T-cell (primary cell): ENCODE measurements around the gene SIRT4. TPM values are rescaled to one million over a fixed set of nuclear protein-coding genes. Genes with fewer than 3 reads are reported as not detected.

Experiments
- ATAC-seq, 4 experiments: fragments of 200-7000 bp in 3 of 4; fragments of 150-1000 bp in 1 of 4; cut with Tn5 transposase; replicated peaks in 1 of 4; 1 replicate in 3 of 4; 2 replicates in 1 of 4; pipeline ENCODE4 v1.10.0; 2021; ENCODE audit warnings: moderate library complexity in 3 of 4, mild to moderate bottlenecking in 2 of 4, moderate number of reproducible peaks in 1 of 4
- CTCF ChIA-PET, 2 donors: fragments of 300-600 bp; sonication (Branson Sonifier 250); formaldehyde crosslinking; loops; one replicate each; lab custom pipeline; 2022; ENCODE audit warnings: antibody characterized with exemption in 2 of 2; lab: Charles Lee
- POLR2A ChIA-PET, 2 donors: fragments of 300-600 bp; sonication (Branson Sonifier 250); formaldehyde crosslinking; loops; one replicate each; lab custom pipeline; 2022; ENCODE audit warnings: antibody characterized with exemption in 2 of 2; lab: Charles Lee
- DNase-seq, 35 experiments: peaks; one replicate each; pipeline versions ENCODE4 v3.0.0 to v3.0.0-alpha.2; 2013 to 2023
- H3K27ac ChIP-seq: one replicate; pipeline ENCODE4 v1.5.1; 2013; ENCODE audit warnings: low read length
- H3K27me3 ChIP-seq, 2 experiments: replicated peaks in 1 of 2; 1 replicate in 1 of 2; 2 replicates in 1 of 2; pipeline versions ENCODE4 v1.6.1 to v1.7.0; 2013; ENCODE audit warnings: low read length in 1 of 2, mixed read lengths in 1 of 2; ENCODE audit not compliant: control insufficient read depth in 2 of 2, insufficient read depth in 2 of 2; ENCODE audit errors: extremely low read depth in 1 of 2
- H3K36me3 ChIP-seq, 2 donors: 1 replicate in 1 of 2; 2 replicates in 1 of 2; pipeline versions ENCODE4 v1.6.1 to v1.7.0; 2013; ENCODE audit warnings: low read length in 1 of 2; ENCODE audit not compliant: control insufficient read depth in 2 of 2, insufficient read depth in 1 of 2; ENCODE audit errors: extremely low read depth in 1 of 2
- H3K4me1 ChIP-seq, 2 experiments: 1 replicate in 1 of 2; 2 replicates in 1 of 2; pipeline versions ENCODE4 v1.6.1 to v1.7.0; 2013; ENCODE audit warnings: low read length in 2 of 2, mixed read lengths in 1 of 2; ENCODE audit not compliant: insufficient read depth in 2 of 2, control insufficient read depth in 1 of 2; ENCODE audit errors: extremely low read depth in 1 of 2
- H3K4me3 ChIP-seq, 2 donors: 1 replicate in 1 of 2; 2 replicates in 1 of 2; pipeline versions ENCODE4 v1.5.1 to v1.7.0; 2013; ENCODE audit warnings: mild to moderate bottlenecking in 2 of 2, low read length in 1 of 2, moderate library complexity in 1 of 2; ENCODE audit not compliant: control insufficient read depth in 1 of 2; ENCODE audit errors: extremely low read depth in 1 of 2
- H3K9me3 ChIP-seq: 2 replicates; pipeline ENCODE4 v1.7.0; 2013
- H3K27ac Mint-ChIP-seq, 2 donors: one replicate each; pipeline ENCODE4 v1.8.0; 2020 to 2021; ENCODE audit warnings: mild to moderate bottlenecking in 2 of 2, mixed read lengths in 2 of 2
- H3K27me3 Mint-ChIP-seq, 2 donors: one replicate each; pipeline ENCODE4 v1.8.0; 2021 to 2022; ENCODE audit warnings: mixed read lengths in 2 of 2
- H3K36me3 Mint-ChIP-seq: one replicate; pipeline ENCODE4 v1.8.0; 2021; ENCODE audit warnings: mixed read lengths
- H3K4me1 Mint-ChIP-seq, 3 donors: one replicate each; pipeline ENCODE4 v1.8.0; 2020 to 2022; ENCODE audit warnings: mixed read lengths in 3 of 3, mild to moderate bottlenecking in 1 of 3
- H3K4me3 Mint-ChIP-seq, 3 donors: one replicate each; pipeline ENCODE4 v1.8.0; 2020 to 2022; ENCODE audit warnings: mild to moderate bottlenecking in 3 of 3, mixed read lengths in 3 of 3, moderate library complexity in 3 of 3
- H3K9me3 Mint-ChIP-seq, 3 donors: one replicate each; pipeline ENCODE4 v1.8.0; 2020 to 2022; ENCODE audit warnings: mixed read lengths in 3 of 3
- WGBS: methylation state at CpG from one replicate; pipeline ENCODE4 v1.1.5; 2013; ENCODE audit warnings: missing lambda C conversion rate; ENCODE audit not compliant: insufficient coverage; 5-methylcytosine and 5-hydroxymethylcytosine counted together
- total RNA-seq, 35 experiments: library from RNA in 6 of 35; stranded (reverse) in 6 of 35; fragments of 120-200 nt in 1 of 35; gene quantifications; one replicate each; pipeline versions ENCODE4 v1.2.1 to v1.2.4 and lab custom pipeline; 2013 to 2026

The SIRT4 gene
- total RNA-seq, 5 donors from 2014 or later (not counting 1 experiment from before 2014, with no cell fraction given) = 0.73 to 5.7 (median 4.1) TPM

DNA sequence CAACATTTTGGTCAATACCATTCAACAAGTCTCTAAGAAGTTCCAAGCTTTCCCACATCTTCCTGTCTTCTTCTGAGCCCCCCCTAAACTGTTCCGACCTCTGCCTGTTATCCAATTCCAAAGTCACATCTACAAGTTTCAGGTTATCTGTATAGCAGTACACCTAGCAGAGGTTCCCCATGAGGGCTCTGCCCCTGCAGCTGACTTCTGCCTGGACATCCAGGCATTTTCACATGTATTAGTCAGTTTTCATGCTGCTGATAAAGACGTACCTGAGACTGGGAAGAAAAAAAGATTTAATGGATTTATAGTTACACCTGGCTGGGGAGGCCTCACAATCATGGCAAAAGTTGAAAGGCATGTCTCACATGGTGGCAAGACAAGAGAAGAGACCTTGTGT, 35.6 kb downstream of the SIRT4 start:
- H3K9me3 Mint-ChIP-seq = peaks cover 11 to 18% (median 13%) of the 10 kb centered on the region in 3 donors
- Histone ChIP-seq H3K27ac (no peak overlapping the region), H3K4me1 (no peaks in the 10 kb centered on the region), H3K36me3 (no peaks in the 10 kb centered on the region), H3K4me3 (no peak overlapping the region), H3K27me3 (peaks cover 0 to 21% of the 10 kb centered on the region in 2 experiments), H3K9me3 (no peaks in the 10 kb centered on the region)
- no peaks in the 10 kb centered on the region for H3K4me1 Mint-ChIP-seq
- ChIA-PET POLR2A (no interaction called here), CTCF (interaction anchor here (0.5 to 0.6 kb wide), 2 partner anchors 11 to 1741 kb away, joined by 3 read pairs; partner anchors contain the start of gene MLXIP (in 1 of the 2))
- no peak overlapping the region for H3K4me3 Mint-ChIP-seq
- ATAC-seq = no peak
- H3K27ac Mint-ChIP-seq = no peak overlapping the region
- H3K27me3 Mint-ChIP-seq = peaks cover 4 to 8% of the 10 kb centered on the region in 2 donors
- DNase-seq = no peak
- peaks cover 7% of the 10 kb centered on the region for H3K36me3 Mint-ChIP-seq
- WGBS = 90% methylated on average over 1 of the region's 2 CpGs

DNA sequence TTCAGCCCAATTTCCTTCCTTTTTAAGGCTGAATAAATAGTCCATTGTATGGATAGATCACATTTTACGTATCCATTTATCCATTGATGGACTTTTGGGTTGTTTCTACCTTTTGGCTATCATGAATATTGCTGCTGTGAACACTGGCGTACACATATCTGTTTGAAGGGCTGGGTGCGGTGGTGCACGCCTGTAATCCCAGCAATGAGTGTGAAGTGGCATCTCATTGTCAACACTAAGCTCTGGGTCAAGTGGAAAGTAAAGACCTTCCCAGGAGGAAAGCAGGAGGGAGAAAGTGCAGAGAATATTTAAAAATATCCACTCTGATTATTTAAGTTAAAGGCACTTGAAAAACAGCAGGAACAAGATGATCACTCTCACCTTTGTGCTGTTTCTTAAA, 37.1 kb downstream of the SIRT4 start:
- Histone ChIP-seq H3K4me3 (no peak overlapping the region), H3K27me3 (peaks cover 0 to 24% of the 10 kb centered on the region in 2 experiments), H3K36me3 (no peaks in the 10 kb centered on the region), H3K4me1 (no peaks in the 10 kb centered on the region), H3K9me3 (no peaks in the 10 kb centered on the region), H3K27ac (no peak overlapping the region)
- POLR2A ChIA-PET = no interaction called here
- CTCF ChIA-PET = no interaction called here
- ATAC-seq (no peak), DNase-seq (no peak)
- WGBS = no CpG with 5 or more reads among the region's 4 CpGs
- peaks cover 4 to 8% of the 10 kb centered on the region in 2 donors for H3K27me3 Mint-ChIP-seq
- H3K9me3 Mint-ChIP-seq = peaks cover 11 to 18% (median 13%) of the 10 kb centered on the region in 3 donors
- H3K36me3 Mint-ChIP-seq = peaks cover 7% of the 10 kb centered on the region
- H3K4me1 Mint-ChIP-seq = no peaks in the 10 kb centered on the region
- no peak overlapping the region for H3K4me3 Mint-ChIP-seq
- H3K27ac Mint-ChIP-seq = no peak overlapping the region

DNA sequence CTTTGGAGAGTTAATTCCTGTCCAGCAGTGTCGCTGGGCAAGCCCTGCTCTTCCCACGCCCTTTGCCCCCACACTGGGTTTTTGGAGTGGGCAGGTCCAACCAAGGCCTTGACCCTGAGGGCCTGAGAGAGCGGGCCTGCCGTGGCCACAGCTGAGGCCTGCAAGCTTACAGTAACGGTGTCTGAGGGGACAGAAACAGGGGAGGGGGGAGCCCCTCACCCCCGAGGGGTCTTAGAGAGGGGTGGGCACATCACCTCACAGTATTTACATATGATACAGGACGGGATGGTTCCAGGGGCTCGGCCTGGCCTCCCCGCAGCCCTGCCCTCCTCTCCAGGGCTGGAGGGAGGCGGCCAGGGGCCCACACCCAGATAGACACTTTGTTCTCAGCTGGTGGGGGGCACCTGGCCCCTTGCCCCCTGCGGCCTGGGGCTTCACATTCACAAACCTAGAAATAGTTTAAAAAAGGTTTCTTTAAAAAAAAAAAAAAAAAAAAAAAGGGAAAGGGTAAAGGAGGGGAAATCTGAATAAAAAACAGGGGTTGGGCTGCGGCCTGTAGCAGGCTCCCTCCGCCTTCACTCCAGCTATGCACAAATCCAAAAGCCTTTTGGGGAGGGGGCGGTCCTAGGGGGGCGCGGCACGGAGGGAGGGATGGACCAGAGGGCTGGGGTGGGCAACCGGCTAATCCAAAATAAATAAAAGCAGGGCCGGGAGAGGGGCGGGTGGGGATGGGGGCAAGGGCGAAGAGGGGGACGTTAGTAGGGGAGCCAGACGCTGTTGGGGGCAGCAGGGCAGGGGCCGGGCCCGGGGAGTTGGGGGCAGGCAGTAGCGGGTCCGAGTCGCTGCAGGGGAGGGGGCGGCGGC, 40.3 kb downstream of the SIRT4 start:
- H3K27ac ChIP-seq = no peak overlapping the region
- no peaks in the 10 kb centered on the region for H3K9me3 ChIP-seq
- H3K27me3 Mint-ChIP-seq = peaks cover 7 to 11% of the 10 kb centered on the region in 2 donors
- H3K4me3 Mint-ChIP-seq = no peak overlapping the region
- DNase-seq (no peak), ATAC-seq (no peak)
- 81% methylated on average over 11 of the region's 30 CpGs for WGBS
- peaks cover 0 to 26% of the 10 kb centered on the region in 2 experiments for H3K27me3 ChIP-seq
- H3K36me3 Mint-ChIP-seq = peaks cover 7% of the 10 kb centered on the region
- no peaks in the 10 kb centered on the region for H3K4me1 ChIP-seq
- no peak overlapping the region for H3K4me3 ChIP-seq
- ChIA-PET CTCF (interaction anchor here in 1 of 2 donors (0.7 to 1.0 kb wide), 2 partner anchors 23 to 182 kb away, joined by 3 to 4 read pairs; no protein-coding TSS in a partner anchor), POLR2A (no interaction called here)
- H3K36me3 ChIP-seq = no peaks in the 10 kb centered on the region
- no peaks in the 10 kb centered on the region for H3K4me1 Mint-ChIP-seq
- peaks cover 7 to 12% (median 10%) of the 10 kb centered on the region in 3 donors for H3K9me3 Mint-ChIP-seq
- no peak overlapping the region for H3K27ac Mint-ChIP-seq

DNA sequence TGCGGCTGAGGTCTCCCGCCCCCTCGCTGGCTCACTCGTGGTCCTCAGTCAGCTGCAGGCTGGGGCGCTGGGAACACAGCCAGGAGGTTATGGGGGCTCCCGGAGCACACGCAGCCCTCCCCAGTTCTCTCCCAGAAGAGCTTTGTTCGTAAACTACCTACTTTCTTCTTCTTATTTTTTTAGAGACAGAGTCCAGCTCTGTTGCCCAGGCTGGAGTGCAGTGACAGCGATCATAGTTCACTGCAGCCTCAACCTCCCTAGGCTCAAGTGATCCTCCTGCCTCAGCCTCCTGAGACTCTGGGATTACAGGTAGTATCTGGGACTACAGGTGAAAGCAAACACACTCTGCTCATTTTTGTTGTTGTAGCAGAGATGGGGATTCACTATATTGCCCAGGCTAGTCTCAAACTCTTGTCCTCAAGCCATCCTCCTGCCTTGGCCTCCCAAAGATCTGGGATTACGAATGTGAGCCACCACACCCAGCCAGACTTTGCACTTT, 41.0 kb downstream of the SIRT4 start:
- H3K4me1 ChIP-seq = no peaks in the 10 kb centered on the region
- peaks cover 0 to 31% of the 10 kb centered on the region in 2 experiments for H3K27me3 ChIP-seq
- Mint-ChIP-seq H3K36me3 (no peaks in the 10 kb centered on the region), H3K4me3 (no peak overlapping the region), H3K27me3 (peaks cover 4 to 13% of the 10 kb centered on the region in 2 donors), H3K9me3 (peaks cover under 1 to 6% (median 3%) of the 10 kb centered on the region in 3 donors), H3K27ac (no peak overlapping the region), H3K4me1 (no peaks in the 10 kb centered on the region)
- H3K4me3 ChIP-seq = no peak overlapping the region
- no peaks in the 10 kb centered on the region for H3K9me3 ChIP-seq
- 71% methylated on average over 8 of the region's 10 CpGs for WGBS
- ChIA-PET POLR2A (no interaction called here), CTCF (no interaction called here)
- H3K27ac ChIP-seq = no peak overlapping the region
- ATAC-seq (no peak), DNase-seq (no peak)
- H3K36me3 ChIP-seq = no peaks in the 10 kb centered on the region

DNA sequence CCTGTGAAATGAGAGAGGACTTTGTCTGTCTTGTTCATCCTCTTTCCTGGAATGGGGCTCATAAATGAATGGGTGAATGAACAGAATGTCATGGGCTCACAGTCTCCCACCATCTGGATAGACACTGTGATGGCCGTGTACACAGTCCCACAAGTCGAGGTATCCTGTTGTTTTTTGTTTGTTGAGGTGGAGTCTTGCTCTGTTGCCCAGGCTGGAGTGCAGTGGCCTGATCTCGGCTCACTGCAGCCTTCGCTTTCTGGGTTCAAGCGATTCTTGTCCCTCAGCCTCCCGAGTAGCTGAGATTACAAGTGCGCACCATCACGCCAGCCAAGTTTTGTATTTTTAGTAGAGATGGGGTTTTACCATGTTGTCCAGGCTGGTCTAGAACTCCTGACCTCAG, 41.6 kb downstream of the SIRT4 start:
- H3K27ac ChIP-seq = no peak overlapping the region
- POLR2A ChIA-PET = no interaction called here
- DNase-seq = no peak
- H3K27ac Mint-ChIP-seq = no peak overlapping the region
- H3K9me3 Mint-ChIP-seq = peaks cover 0 to 1% (median under 1%) of the 10 kb centered on the region in 3 donors
- no peaks in the 10 kb centered on the region for H3K9me3 ChIP-seq
- no peak overlapping the region for H3K4me3 Mint-ChIP-seq
- WGBS = 100% methylated on average over 5 of the region's 8 CpGs
- H3K27me3 Mint-ChIP-seq = peaks cover 4 to 13% of the 10 kb centered on the region in 2 donors
- CTCF ChIA-PET = no interaction called here
- H3K4me3 ChIP-seq = no peak overlapping the region
- no peaks in the 10 kb centered on the region for H3K36me3 ChIP-seq
- H3K4me1 ChIP-seq = no peaks in the 10 kb centered on the region
- no peaks in the 10 kb centered on the region for H3K4me1 Mint-ChIP-seq
- no peak for ATAC-seq
- no peaks in the 10 kb centered on the region for H3K36me3 Mint-ChIP-seq
- H3K27me3 ChIP-seq = peaks cover 0 to 33% of the 10 kb centered on the region in 2 experiments

DNA sequence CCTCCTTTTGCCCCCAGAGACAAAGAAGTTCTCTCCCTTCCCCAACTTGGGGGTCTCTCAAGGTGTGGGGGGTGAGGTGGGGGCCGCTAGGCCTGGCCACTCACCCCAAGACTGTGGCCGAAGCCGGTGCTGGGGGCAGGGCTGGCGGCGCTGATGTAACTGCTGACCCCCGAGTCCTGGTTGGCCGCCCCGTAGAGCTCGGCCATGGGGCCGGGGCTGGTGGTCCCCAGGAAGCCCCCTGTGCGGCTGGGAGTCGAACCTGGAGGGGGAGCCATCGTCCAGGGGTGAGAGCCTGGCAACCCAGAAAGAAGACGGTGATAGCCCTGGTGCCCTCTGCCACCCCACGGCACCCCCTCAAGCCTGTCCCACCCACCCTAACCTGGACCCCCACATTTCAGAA, 43.9 kb downstream of the SIRT4 start:
- Mint-ChIP-seq H3K36me3 (no peaks in the 10 kb centered on the region), H3K27ac (no peak overlapping the region), H3K9me3 (no peaks in the 10 kb centered on the region), H3K4me3 (no peak overlapping the region), H3K4me1 (no peaks in the 10 kb centered on the region), H3K27me3 (peaks cover 4 to 8% of the 10 kb centered on the region in 2 donors)
- Histone ChIP-seq H3K36me3 (no peaks in the 10 kb centered on the region), H3K9me3 (no peaks in the 10 kb centered on the region), H3K4me1 (no peaks in the 10 kb centered on the region), H3K27me3 (peaks cover 0 to 37% of the 10 kb centered on the region in 2 experiments), H3K4me3 (no peak overlapping the region), H3K27ac (no peak overlapping the region)
- no peak for DNase-seq
- ATAC-seq = no peak
- CTCF ChIA-PET = no interaction called here
- 84% methylated on average over 14 of the region's 15 CpGs for WGBS
- POLR2A ChIA-PET = no interaction called here
